RCC 7860 (cell line): ENCODE results near the gene TLK2.
"Not testable (repeated sequence)": the region's sequence is repeated elsewhere in the genome, so short reads cannot be mapped to it uniquely, and the experiment has no call there.

Experiments
- DNase-seq: peaks from one replicate; pipeline ENCODE4 v3.0.0-alpha.2; 2015; ENCODE audit warnings: low spot score
- FAIRE-seq: peaks from 2 replicates; lab custom pipeline; 2012; peaks lifted over from hg19 to GRCh38; lab: Jason Lieb, UNC

TLK2 gene

DNA sequence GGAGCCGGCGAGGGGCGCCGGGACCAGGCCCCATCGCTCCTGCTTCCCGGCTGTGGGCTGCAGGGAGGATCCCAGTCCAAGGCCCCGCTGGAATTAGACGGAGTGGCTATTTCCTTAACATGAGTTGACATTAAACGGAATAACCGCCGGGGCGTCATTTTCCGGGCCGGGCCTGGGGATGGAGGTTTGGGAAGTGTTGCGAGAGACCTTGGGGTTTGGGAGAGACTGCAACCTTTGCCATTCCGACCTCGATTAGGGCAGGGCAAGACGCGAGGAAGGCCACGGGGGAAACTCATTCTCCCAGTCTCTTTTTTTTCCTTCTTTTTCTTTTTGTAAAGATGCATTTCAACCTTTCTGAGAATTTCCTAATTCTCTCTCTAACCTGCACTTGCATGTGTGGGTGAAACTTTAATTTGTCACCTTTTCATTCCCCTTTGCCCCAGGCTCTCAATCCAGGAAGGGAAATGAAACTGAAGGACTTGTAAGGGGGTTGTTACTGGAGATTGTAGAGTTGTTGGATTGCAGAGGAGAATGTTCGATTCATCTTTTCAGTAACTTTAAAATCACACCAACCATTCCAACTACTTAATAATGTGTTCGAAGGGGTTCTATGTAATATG lies 1.1 kb downstream of the TLK2 start:
- FAIRE-seq: peak; percentile 44
- not testable (repeated sequence) for DNase-seq

DNA sequence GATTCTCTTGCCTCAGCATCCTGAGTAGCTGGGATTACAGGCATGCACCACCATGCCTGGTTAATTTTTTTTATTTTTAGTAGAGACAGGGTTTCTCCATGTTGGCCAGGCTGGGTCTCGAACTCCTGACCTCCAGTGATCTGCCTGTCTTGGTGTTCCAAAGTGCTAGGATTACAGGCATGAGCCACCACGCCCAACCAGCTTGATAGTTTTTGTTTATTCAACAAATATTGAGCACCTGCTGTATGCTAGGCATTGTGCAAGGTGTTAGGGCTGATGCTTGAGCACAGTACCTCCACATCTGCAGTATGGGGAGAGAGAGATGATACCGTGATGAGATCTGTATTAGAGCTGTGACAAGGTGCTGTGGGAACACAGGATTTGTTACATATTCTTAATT lies 3.9 kb downstream of the TLK2 start:
- not testable (repeated sequence) for DNase-seq, FAIRE-seq

- not testable (repeated sequence) for FAIRE-seq, DNase-seq
Measured at GRCh38 chr17:62490990-62491389, 12.4 kb downstream of the TLK2 start.

GRCh38 chr17:62493049-62493655 lies 14.5 kb downstream of the TLK2 start:
- FAIRE-seq, DNase-seq: not testable (repeated sequence)

DNA sequence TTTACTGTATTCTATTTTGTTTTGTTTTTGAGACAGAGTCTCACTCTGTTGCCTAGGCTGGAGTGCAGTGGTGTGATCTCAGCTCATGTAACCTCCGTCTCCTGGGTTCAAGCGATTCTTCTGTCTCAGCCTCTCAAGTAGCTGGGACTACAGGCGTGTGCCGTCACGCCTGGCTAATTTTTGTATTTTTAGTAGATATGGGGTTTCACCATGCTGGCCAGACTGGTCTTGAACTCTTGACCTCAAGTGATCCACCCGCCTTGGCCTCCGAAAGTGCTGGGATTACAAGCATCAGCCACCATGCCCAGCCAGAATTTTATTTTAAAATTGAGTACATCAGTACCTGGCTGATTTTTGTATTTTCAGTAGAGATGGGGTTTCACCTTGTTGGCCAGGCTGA lies 15.4 kb downstream of the TLK2 start:
- not testable (repeated sequence) for FAIRE-seq

DNA sequence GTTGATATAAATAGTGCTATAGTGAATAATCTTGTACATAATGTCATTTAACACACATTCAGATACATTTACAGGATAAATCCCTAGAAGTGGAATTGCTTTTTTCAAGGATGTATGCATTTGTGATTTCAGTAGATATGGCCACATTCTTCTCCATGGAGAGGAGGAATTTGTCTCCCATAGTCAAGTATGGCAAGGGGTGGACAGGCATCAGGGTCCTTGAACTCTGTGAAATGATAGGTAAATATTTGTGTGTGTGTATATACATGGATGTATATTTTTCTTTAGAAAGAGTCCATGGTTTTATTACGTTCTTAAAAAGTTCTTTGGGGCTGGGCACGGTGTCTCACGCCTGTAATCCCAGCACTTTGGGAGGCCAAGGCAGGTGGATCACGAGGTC lies 17.7 kb downstream of the TLK2 start:
- DNase-seq, FAIRE-seq: not testable (repeated sequence)

More for the DNA sequence above, 15.4 kb downstream of the TLK2 start:
- not testable (repeated sequence) for DNase-seq

DNA sequence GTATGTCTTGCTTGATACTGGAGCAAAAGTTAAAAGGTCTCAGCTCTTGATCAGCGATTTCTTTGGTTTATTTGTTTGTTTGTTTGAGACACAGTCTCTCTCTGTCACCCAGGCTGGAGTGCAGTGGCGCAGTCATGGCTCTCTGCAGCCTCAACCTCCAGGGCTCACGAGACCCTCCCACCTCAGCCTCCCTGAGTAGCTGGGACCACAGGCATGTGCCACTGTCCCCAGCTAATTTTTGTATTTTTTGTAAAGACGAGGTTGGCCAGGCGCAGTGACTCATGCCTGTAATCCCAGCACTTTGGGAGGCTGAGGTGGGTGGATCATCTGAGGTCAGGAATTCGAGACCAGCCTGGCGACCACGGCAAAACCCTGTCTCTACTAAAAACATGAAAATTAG lies 20.2 kb downstream of the TLK2 start:
- DNase-seq, FAIRE-seq: not testable (repeated sequence)

- FAIRE-seq, DNase-seq: not testable (repeated sequence)
Measured at GRCh38 chr17:62500463-62500862, 21.8 kb downstream of the TLK2 start.

DNA sequence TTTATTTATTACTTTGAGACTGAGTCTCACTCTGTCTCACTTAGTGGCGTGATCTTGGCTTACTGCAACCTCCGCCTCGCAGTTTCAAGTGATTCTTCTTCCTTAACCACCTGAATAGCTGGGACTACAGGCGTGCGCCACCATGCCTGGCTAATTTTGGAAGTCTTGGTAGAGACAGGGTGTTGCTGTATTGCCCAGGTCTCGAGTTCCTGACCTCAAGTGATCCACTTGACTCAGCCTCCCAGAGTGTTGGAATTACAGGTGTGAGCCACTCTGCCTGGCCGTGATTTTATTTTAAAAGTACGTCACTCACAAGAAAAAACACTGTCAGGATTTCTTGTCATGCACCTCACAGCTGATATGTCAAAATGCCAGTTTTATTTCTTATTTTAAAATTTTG lies 26.2 kb downstream of the TLK2 start:
- not testable (repeated sequence) for FAIRE-seq, DNase-seq

GRCh38 chr17:62507191-62507836 lies 28.7 kb downstream of the TLK2 start:
- peak; percentile 15 for FAIRE-seq
- DNase-seq: not testable (repeated sequence)

GRCh38 chr17:62510247-62510819 lies 31.7 kb downstream of the TLK2 start:
- not testable (repeated sequence) for FAIRE-seq, DNase-seq

- not testable (repeated sequence) for DNase-seq, FAIRE-seq
Measured at GRCh38 chr17:62511014-62511413, 32.4 kb downstream of the TLK2 start.

DNA sequence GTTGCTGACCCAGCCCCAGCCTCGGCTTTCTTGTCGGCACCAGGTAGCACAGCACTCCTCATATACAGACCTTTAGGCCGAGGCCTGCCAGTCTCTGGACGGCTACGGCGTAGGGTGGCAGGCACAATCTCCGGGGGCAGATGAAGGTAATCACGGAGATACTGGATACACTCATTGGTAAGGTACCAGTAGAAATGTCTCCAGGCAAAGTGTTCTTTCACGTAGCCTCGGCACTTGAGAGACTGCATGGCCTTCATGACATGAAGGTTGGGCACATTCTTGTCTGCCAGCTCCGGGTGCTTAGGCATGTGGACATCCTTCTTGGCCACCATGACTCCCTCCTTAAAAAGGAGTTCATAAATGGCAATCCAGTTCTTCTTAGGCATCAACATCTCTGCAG lies 37.8 kb downstream of the TLK2 start:
- not testable (repeated sequence) for DNase-seq, FAIRE-seq

DNA sequence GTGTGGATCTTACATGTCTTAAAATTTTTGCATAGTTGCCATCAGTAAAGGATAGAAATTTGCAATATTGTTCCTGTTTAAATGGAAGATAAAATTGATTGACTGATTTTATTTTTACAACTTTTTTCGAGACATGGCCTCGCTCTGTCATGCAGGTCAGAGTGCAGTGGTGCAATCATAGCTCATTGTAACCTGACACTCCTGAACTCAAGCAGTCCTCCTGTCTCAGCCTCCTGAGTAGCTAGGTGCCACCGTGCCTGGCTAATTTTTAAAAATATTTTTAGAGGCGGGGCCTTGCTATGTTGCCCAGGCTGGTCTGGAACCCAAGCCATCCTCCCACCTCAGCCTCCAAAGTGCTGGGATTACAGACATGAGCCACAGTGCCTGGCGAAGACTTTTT lies 42.7 kb downstream of the TLK2 start:
- DNase-seq, FAIRE-seq: not testable (repeated sequence)

DNA sequence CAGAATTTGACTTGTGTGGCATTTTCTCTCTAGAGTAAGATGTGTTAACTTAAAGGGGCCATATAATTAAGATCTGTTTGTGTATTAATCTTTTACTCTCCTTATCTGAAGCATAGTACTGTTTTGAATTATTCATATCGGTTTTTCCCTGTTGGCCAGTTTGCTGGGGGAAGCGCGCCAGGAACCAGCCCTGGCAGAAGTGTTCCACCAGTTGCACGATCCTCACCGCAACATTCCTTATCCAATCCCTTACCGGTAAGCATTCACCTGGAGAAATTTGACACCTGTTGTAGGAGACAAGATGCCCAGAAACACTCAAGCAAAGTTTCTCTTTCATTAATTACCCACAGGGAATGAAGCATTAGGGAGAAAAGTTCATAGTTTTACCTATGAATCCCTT lies 45.5 kb downstream of the TLK2 start:
- not testable (repeated sequence) for FAIRE-seq, DNase-seq

DNA sequence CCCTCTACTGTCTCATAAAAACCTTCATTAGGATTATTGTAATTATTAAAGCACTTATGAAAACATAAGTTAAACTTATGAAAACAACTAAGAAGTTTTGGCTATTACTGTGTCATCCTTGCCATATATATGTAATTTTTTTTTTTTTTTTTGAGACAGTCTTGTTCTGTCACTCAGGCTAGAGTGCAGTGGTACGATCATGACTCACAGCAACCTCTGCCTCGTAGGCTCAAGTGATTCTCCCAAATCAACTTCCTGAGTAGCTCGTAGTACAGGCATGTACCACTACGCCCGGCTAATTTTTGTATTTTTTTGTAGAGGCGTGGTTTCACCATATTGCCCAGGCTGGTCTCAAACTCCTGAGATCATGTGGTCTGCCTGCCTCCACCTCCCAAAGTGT lies 46.7 kb downstream of the TLK2 start:
- FAIRE-seq, DNase-seq: not testable (repeated sequence)

GRCh38 chr17:62530936-62531335 lies 52.3 kb downstream of the TLK2 start:
- DNase-seq, FAIRE-seq: not testable (repeated sequence)

- DNase-seq, FAIRE-seq: not testable (repeated sequence)
Measured at GRCh38 chr17:62536557-62536956, 57.9 kb downstream of the TLK2 start.

DNA sequence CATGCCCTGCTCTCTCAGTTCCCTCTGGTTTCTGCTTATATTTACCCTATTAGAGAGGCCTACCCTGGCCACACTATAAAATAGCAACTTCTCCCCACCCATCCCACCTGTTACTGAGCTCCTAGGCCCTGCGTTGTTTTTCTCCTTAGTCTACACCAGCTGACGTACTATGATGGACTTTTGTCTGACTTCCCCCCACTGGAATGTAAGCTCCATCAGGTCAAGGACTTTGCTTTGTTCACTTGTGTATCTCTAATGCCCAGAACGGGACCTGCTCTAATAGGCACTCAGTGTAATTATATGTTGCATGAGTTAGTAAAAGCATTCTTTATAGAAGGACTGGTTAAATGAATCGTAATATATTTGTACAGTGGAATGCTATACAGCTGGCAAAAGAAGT lies 62.4 kb downstream of the TLK2 start:
- not testable (repeated sequence) for DNase-seq, FAIRE-seq

DNA sequence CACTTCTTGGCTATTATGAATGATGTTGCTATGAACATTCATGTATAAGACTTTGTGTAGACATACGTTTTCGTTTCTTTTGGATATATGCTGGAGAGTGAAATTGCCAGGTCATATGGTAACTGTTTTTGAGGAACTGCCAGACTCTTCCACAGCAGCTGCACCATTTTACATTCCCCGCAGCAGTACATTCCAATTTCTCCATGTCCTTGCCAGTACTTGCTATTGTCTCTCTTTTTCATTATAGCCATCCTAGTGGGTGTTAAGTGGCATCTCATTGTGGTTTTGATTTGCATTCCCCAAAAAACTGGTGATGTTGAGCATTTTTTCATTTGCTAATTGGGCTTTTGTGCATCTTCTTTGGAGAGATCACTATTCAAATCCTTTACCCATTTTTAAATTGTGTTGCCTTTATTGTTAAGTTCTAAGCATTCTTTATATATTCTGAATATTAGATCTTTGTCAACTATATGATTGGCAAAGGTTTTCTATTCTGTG lies 64.7 kb downstream of the TLK2 start:
- FAIRE-seq, DNase-seq: not testable (repeated sequence)

DNA sequence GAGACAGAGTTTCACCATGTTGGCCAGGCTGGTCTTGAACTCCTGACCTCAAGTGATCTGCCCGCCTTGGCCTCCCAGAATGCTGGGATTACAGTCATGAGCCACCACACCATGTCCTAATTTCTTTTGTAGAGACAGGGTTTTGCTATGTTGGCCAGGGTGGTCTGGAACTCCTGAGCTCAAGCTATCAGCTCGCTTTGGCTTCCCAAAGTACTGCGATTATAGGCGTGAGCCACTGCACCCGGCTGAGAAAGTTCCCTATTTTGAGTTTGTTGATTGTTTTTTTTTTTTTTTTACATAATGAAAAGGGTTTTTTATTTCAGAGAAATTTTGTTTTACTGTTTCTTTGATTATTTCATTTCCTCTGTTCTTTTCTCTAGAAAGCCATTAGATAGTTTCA lies 67.4 kb downstream of the TLK2 start:
- not testable (repeated sequence) for FAIRE-seq, DNase-seq
